ENCODE measurements around the gene MACROD2.

Gene MACROD2

DNA sequence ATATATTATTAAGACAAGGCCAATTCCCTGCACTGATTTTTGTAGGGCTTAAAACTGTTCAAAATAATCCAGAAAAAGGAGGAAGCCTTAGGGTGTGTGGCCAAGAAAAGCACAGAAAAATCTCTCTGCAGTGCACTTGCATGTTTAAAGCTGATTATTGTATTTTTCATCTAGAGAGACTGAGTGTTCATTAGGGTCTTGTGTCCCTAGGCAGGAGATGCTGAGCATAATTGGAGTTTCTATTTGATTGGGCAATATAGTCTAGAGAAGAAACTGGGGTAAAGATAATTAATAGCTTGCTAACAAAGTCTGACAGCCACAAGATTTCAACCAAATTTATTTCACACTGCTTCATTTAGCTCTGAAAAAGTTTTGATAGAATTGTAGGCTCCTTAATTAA is 339.7 kb downstream of the MACROD2 start:
- no peak for DNase-seq (ENCODE audit: low read depth in 2 of 2)

DNA sequence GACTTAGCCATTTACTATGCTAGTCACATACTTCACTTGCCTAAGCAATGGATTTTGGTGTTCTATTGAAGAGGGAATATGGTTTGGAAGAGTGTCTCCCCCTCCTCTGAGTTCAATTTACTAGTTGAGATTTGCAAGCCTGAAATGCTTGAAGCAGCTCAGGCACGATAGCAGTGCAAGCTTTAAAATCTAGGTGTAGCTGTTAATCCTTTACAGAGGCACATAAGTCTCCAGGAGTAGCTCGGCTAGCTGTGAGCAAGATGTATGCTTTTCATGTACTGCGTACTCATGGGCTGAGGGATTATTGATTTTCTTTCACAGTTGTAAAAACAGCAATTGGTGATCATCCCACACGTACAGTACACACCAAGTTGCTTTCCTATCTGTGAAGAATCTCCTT is 341.4 kb downstream of the MACROD2 start:
- DNase-seq (ENCODE audit: low read depth in 2 of 2) = no peak

DNA sequence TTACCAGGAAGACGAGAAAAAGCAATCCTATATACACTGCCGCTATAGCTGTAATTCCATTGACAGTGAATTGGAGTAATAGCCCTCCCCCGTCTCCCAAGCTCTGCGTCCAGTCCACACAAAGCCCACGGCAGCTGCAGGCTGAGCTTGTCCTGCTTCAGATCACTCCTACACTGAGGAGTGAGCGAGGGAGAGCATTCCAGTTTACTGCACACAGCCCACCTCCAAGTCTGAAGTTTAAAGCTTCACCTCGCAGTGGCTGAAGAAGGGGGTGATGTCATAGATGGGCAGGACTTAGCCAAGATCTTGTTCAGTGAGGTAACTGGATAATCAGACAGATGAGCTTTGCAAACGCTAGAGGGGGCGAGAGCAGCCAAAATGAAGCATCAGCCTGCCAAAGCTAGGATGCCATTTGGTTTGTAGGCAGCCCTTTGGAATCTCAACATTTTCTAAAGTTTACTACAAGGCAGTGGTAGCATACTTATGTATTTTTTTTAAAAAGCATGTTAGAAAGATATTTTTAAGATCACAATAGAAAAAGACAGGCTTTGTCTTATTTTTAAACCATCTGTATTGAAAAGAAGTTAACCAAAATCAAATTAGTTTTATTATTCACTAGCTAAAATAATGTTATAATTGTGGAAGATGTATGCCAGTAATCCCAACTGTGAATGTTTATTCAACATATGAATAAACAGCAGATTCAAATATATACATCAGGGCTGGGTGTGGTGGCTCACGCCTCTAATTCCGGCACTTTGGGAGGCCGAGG is 342.3 kb downstream of the MACROD2 start, which contains the start of gene FLRT3:
TSS of gene FLRT3 (minus strand) at position 213 of the 772 bp plus-strand sequence. CDS start 10,106 bp downstream, outside the sequence.
- DNase-seq (ENCODE audit: low read depth in 2 of 2) = peak; percentile 94 to 95

DNA sequence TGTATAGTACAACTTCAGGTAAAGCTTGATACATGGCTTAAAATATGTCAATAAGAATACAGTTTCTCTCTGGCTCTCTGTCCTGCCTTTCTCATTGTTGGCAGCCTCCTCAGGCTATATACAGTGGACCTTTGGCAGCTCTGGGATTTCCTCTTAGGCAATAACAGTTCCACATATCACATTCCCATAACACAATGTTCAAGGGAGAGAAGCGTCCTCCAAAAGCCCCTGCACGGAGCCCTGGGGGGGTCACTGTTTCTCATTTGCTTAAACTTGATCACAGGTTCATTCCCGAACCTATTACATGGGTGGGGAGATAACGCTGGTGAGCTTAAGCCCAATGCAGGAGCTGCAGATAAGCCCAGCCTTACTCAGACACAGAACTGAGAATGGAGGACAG is 346.5 kb downstream of the MACROD2 start:
- DNase-seq (ENCODE audit: low read depth in 2 of 2) = no peak

DNA sequence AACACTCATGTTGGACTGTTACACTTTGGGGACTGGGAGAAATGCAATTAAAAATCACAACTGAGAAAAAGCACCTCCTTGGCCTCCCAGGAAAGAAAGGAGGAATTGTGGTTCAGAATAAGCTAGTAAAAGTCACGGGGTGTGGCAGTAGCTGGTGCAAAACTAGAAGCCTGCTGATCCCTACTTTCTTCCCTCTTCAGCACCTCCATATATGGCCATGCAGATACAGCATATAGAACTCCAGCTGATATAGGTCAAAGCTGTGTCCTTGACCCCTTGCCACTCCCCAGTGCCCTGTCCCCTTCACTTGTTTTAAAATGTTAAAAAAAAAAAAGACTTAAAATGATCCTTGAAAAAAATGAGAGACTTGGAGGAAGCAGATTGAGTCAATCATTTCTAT is 347.6 kb downstream of the MACROD2 start:
- no peak for DNase-seq (ENCODE audit: low read depth in 2 of 2)

DNA sequence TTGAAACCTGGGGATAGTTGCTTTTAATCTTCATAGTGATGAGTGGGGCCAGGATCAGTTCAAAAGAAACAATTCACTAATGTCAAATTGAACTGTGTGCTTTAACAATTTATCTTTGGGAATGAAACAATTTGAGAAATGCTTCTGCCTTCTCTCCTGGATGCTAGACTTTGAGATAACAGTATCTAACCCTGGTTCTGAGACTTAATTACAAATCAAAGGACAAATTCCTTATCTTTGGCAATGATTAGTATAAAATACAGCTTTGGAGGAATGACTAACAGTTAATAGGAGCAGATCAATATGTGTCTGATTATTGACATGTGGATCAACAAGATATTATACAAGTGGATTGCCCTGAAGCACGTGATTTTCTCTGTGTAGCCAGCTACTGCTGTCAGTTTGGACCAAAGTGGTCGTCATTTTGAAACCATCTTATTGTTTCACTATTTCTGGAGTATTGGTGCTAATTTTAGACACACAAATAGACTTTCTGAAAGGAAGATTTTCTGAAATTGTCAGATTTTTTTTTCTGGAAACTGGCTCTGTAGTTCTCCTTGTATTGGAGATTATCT is 348.3 kb downstream of the MACROD2 start:
- no peak for DNase-seq (ENCODE audit: low read depth in 2 of 2)

DNA sequence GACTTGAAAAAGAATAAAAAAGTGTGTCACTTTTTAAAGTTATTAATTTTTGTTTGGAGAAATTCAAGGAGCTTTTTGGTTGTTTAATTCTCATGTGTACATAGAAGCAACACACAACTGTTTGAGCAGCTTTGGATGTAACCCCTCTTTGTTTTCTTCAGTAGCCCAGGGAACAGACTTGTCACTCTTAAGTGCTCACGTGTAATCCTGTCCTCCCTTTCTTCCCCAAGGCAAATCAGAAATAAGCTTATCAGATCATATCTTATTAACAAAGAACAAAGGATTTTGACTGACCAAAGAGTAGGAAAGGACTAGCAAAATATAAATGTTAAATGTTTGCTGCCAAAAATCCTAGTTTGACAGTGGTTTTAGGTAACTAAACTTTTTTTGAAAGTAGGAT is 349.4 kb downstream of the MACROD2 start:
- no peak for DNase-seq (ENCODE audit: low read depth in 2 of 2)

DNA sequence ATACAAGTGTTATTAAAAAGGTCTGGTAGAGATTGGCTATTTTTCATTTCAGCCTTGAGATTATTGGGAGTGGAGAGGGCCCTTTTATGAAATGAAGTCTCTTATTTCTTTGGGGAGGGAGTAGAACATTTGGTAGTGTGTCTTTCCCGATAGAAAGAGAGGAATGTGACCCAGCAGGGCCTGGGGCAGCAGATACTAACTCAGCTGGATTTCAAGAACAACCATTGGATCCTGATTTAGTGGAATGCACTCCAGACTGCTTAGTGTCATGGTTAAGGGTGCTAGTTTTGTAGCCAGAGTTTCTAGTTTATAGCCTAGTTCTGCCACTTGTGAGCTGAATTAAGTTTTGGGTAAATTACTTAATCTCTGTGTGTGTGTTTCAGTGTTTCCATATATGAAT is 360.5 kb downstream of the MACROD2 start:
- DNase-seq (ENCODE audit: low read depth in 2 of 2) = no peak

DNA sequence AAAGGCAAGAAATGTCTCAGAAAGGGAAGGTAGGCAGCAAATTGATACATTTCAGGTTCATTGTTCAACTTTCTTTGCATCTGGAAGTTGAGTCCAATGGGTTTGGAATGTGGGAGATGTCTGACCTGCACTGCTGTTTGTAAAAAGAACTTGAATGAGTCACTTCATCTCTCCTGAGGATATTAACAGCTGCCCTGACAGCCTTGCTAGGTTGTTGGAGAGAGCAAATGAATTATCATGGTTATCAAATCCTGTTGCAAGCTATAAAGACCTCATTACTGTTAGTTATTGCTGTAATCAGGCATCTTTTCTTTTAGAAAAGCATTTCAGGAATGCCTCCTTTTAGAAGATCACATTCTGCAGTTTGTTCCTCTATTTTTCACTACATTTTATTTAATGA is 365.1 kb downstream of the MACROD2 start:
- peak in 1 of 2 experiments; percentile 32 for DNase-seq (ENCODE audit: low read depth in 2 of 2)

DNA sequence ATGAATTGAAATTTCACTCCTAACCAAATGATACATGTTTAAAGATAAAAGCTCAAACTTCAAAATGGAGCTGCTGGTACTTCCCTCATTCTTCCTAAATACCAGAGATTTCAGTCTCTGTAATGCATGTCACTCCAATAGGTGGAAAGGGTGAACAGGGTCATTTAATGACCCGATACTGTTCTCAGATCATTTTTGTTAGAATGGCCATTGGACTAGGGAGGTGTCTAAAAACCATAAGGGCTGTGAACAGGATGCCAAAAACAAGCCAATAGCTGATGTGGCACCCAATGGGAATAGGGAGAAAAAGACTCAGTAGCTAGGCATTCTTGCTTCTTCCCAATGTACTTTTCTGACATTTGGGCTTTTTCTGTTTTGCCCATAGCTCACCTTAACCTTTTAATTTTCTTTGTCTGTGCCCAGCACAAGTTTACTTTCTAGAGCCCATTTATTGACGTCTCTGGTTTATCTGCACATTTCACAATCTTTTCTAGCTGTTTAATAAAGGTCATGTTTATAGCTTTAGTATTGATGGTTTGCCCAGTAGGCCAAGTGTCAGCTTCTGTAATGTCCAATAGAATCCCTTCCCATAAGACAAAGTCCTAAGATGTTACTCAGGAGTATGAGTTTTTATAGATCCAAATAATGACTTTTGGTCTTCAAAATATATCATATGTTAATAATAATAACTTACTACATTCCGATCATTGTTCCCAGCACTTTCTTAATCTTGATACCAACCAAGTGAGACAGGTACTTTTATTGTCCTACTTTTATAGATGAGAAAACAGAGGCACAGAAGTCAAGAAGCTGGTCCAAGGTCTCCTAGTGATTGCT is 366.4 kb downstream of the MACROD2 start:
- no peak for DNase-seq (ENCODE audit: low read depth in 2 of 2)

DNA sequence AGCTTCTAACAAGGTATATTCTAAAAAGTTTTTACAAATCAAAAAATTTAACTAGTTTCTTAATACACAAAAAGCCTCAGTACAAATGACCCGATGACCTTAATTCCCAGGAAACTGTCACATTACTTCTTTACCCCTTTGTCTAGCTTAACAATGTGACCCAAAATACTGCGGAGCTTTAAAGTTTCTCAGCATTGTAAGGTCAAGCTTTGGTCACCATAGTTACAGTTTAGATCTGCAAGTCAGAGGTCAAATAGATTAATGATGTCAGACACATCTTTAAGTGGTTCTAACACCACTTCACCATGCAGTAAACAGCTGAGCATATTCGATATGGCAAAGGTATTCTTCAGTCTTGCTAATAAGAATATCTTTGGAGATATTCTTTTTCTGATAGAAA is 378.9 kb downstream of the MACROD2 start:
- no peak for DNase-seq (ENCODE audit: low read depth in 2 of 2)

DNA sequence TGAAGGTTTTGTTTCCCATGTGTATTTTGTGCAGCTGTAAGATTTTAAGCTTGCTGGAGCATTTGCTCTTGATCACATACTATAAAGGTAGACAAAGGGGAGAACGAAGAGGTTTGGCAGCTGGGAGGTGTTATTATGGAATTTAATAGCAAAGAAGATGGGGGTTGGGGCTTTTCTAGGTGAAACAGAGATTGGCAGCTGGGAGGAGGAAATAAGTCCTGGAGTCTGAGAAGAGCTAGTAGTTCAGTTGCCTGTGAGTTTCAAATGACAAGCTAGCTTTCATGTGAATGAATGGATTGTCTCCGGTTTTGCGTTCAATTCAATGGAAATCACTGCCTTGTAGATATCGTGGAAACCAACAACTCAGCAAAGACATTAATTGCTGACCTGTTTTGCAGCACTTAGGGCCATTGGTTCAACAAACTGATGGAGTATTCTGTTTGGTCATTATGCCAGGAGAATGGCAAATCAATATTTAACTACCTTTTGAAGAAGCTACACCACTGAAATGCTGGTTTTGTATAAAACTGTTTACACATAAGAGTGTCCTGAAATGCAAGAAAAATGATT is 380.2 kb downstream of the MACROD2 start:
- DNase-seq (ENCODE audit: low read depth in 2 of 2) = no peak

DNA sequence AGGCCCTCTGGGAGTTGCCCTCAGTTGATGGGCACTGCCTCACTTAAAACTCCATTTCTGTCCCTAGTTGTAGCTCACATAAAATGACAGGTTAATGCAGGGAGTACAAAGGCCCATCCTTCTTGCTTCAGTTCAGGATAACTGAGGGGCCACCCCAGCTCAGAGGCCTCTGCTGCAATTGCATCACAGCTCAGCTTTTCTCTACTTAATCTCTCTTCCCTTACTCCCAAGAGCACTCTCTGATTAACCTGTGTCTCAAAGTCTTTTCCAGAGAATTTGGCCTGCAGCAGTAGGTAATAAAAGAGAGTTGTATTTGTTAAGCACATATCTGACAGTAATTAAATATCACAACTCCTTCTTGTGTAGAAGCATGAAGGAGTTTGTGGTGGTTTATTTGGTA is 383.0 kb downstream of the MACROD2 start:
- DNase-seq (ENCODE audit: low read depth in 2 of 2) = no peak

DNA sequence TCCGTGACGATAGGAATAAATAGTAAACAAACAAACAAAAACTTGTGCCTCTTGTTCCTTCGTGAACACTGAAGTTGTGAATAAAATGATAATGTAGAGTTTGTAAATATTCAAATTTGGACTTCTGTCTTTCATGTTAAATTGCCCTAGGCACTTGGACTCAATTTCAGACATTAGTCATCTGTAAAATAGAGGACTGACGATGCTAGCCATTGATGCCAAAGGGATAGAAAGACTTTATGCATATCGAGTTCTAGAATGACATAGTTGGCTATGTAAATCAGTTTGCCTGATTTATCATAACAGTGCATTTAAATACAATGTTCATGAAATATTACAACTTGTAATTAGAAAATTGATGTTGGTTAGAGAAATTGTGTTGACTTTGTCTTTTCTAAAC is 388.0 kb downstream of the MACROD2 start:
- DNase-seq (ENCODE audit: low read depth in 2 of 2) = no peak

DNA sequence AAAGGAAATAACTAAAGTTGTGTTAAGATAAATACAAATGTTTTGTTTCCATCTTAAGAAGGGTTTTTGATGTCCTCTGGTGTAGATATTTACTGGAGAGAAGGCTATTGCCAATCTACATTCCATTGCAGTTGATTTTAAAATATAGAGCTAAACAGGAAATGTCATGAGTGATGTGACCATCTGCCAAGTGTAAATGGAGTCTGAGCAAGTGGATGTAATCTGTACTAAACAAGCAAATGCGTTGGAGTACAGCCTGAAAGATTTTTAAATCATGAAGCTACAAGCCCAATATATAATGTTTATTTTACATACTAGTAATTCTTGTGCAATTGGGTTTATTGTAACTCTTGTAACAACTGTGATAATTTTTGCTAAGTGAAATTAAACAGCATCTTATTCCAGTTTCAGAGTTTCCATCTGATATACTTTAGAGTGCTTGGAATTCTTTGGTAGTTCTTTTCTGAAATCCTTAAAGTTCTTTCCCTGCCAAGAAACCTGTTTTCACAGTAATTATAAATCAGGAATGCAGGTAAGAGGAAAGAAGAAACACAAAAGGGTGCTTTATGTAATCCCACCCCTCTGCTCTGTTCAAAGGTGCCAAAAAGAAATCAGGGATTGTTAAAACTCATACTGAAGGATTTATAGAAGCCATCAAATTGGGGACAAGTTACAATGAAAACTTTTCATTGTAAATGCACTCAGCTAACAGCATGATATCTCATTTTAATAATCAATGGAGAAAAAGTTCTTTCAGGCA is 389.3 kb downstream of the MACROD2 start:
- DNase-seq (ENCODE audit: low read depth in 2 of 2) = no peak

DNA sequence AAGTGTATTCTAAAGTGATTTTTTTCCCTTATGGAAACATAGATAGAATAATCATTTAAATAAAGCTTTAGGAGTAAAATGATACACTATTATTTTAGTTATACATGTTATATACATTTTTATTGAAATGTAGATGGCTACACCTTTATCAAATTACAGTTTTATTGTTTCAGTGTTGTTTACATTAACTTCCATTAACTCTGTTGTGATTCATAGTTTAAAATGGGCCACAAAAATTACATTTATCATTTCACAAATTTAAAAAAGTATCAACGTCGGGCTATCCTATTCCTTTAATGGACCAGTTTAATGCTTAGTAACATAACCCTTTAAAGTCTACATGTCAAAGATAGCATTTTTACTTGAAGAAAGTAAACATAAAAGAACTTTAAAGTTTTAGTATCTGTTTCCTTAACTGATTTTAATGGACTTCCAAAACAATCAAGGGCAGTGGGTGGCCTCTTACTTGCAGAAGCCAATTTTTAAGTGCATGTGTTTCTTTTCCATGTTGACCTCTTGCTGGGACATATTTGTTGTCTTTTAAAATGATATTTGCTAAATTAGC is 389.9 kb downstream of the MACROD2 start:
- DNase-seq (ENCODE audit: low read depth in 2 of 2) = no peak

DNA sequence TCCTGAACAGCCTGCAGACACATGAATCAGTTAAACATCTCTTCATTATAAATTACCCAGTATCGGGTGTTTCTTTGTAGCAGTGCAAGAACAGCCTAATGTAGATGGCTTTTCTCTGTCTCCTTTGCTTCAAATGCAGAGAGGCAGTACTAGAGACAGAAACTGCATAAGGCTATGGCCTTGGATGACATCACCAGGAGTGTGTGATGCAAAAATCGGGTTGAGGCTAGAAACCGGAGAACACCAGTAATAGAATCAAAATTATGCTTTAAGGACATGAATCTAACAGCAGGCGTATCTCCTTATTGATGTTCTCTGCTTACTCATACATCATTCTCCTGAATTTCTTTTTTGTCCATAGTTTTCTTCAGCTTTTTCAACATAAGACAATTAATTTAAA is 391.4 kb downstream of the MACROD2 start:
- DNase-seq (ENCODE audit: low read depth in 2 of 2) = no peak

DNA sequence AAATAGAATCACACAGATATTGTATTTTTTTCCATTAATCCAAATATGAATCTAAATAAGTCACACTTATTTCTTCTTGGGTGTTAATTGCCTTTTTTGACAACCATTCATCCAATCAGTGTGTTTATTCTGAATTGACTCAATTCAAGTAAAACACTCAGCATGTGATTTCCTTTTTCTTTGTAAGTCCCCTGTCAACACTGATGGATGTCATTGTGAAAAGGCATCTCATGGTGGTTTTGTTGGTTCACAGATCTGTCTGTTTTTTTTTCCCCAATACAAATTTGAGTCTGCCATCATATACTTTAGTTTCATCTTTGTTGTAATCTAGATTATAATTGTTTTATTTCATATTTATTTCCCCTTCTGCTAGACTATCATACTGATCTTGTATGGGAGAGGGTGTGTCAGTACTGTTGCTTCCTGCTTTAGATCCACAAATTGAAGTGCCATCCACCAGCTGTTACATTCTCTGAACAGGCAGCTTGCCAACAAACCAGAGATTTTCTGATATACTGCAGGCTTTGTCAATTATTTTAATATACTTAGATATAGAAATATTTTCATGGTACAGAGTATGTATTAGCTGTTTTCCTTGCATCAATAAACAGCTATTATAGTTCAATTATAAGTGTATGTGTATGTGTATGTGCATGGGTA is 406.3 kb downstream of the MACROD2 start:
- no peak for DNase-seq (ENCODE audit: low read depth in 2 of 2)

DNA sequence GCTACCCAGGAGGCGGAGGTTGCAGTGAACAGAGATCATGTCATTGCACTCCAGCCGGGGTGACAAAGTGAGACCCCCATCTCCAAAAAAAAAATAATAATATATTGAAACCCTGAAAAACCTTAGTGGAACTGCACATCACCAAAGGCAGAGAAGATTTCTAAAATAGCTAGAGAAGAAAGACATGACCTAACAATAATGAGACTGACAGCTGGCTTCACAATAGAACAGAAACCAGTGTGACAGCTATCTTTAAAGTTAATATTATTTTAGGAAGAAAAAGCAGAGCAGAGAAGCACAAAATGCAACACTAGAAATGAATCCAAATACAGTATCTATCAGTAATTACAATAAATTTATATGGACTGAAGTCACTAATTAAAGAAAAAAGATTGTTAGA is 409.2 kb downstream of the MACROD2 start:
- no peak for DNase-seq (ENCODE audit: low read depth in 2 of 2)

DNA sequence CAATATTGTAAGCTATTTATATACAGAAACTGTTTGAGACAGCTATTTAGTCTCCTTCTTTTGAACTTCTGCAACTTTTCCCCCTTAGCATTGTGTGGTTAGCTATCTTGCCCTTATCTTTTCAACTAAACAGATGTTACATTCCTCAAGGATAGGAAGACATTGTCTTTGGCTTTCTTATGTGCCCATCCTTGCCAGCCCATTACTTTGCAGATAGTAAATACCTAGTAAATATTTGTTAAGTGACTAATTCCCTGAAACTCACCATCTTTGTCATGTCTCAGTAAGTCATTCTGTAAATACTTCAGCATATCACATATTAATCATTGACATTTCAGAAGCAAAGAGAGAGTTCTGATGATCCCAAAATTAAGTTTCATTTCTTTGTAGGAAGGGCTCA is 411.2 kb downstream of the MACROD2 start:
- DNase-seq (ENCODE audit: low read depth in 2 of 2) = peak in 1 of 2 experiments; percentile 6

DNA sequence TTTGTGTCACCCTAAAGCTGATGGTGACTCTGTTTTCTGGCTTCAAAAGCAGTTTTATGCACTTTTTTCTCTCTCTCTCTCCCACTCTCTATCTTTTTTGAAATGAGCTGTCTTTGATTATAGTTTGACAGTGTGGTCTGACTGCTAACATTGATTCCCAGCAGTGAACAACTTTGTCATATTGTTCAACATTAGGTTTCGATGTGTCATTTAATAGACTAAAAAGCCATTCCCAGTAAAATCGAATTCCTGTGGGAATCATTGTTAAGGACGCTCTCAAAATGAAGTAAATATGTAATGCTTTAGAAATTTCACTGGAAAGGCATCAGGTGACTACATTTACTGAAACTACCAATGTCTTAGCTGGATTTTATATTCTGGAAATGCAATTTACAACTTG is 412.0 kb downstream of the MACROD2 start:
- no peak for DNase-seq (ENCODE audit: low read depth in 2 of 2)
